Fibroblast of lung (primary cell): ENCODE measurements around the gene CCDC50. TPM values are rescaled to one million over a fixed set of nuclear protein-coding genes. Genes with fewer than 3 reads are reported as not detected.

Experiments used
- DNase-seq, 2 donors: peaks; one replicate each; pipeline versions ENCODE4 v3.0.0 to v3.0.0-alpha.2; 2010; ENCODE audit warnings: low read depth in 2 of 2
- H2AFZ ChIP-seq: 2 replicates; pipeline ENCODE4 v1.5.1; 2012; ENCODE audit warnings: low read length, control low read depth, inconsistent platforms
- H3K27ac ChIP-seq: 2 replicates; pipeline ENCODE4 v1.5.1; 2011; ENCODE audit warnings: low read length, control low read depth; ENCODE audit not compliant: insufficient read depth
- H3K27me3 ChIP-seq: 2 replicates; pipeline ENCODE4 v1.5.1; 2011; ENCODE audit warnings: mild to moderate bottlenecking, low read length; ENCODE audit not compliant: control insufficient read depth, insufficient read depth
- H3K36me3 ChIP-seq: 2 replicates; pipeline ENCODE4 v1.5.1; 2011; ENCODE audit warnings: low read length; ENCODE audit not compliant: control insufficient read depth, insufficient read depth
- H3K4me1 ChIP-seq: 2 replicates; pipeline ENCODE4 v1.5.1; 2011; ENCODE audit warnings: low read length; ENCODE audit not compliant: control insufficient read depth, insufficient read depth; ENCODE audit errors: extremely low read depth
- H3K4me2 ChIP-seq: 2 replicates; pipeline ENCODE4 v1.5.1; 2011; ENCODE audit warnings: low read length, control low read depth; ENCODE audit not compliant: insufficient read depth; ENCODE audit errors: extremely low read depth
- H3K4me3 ChIP-seq, 4 experiments: fragments of 200-600 bp in 1 of 4; sonication (generic) in 1 of 4; replicated peaks in 1 of 4; 2 replicates each; pipeline ENCODE4 v1.5.1; 2011 to 2016; ENCODE audit warnings: low read length in 4 of 4, low read depth in 3 of 4, mild to moderate bottlenecking in 3 of 4, control low read depth in 2 of 4, inconsistent platforms in 1 of 4, mixed read lengths in 1 of 4; ENCODE audit not compliant: insufficient read depth in 1 of 4; ENCODE audit errors: control extremely low read depth in 1 of 4
- H3K79me2 ChIP-seq: 2 replicates; pipeline ENCODE4 v1.5.1; 2012; ENCODE audit warnings: mild to moderate bottlenecking, low read length, inconsistent platforms; ENCODE audit not compliant: control insufficient read depth, insufficient read depth
- H3K9ac ChIP-seq: 2 replicates; pipeline ENCODE4 v1.5.1; 2011; ENCODE audit warnings: mild to moderate bottlenecking, low read length, control low read depth; ENCODE audit not compliant: insufficient read depth
- H3K9me3 ChIP-seq: 2 replicates; pipeline ENCODE4 v1.5.1; 2012; ENCODE audit warnings: low read depth, low read length; ENCODE audit not compliant: control insufficient read depth, insufficient read depth
- H4K20me1 ChIP-seq: 2 replicates; pipeline ENCODE4 v1.5.1; 2011; ENCODE audit warnings: low read length; ENCODE audit not compliant: control insufficient read depth, insufficient read depth; ENCODE audit errors: extremely low read depth
- CTCF ChIP-seq, 2 donors: IDR thresholded peaks in 1 of 2; conservative IDR thresholded peaks in 1 of 2; 1 replicate in 1 of 2; 2 replicates in 1 of 2; pipeline ENCODE4 v1.5.1; 2011 to 2012; ENCODE audit warnings: low read length in 2 of 2, control low read depth in 1 of 2, inconsistent platforms in 1 of 2, low read depth in 1 of 2, mild to moderate bottlenecking in 1 of 2
- EZH2 ChIP-seq: IDR thresholded peaks from 2 replicates; pipeline ENCODE4 v1.5.1; 2012; ENCODE audit warnings: low read length, control low read depth, mild to moderate bottlenecking; ENCODE audit errors: missing control alignments
- polyA plus RNA-seq, 2 donors: library from polyadenylated mRNA; depleted of rRNA in 1 of 2; stranded (reverse) in 1 of 2; unstranded in 1 of 2; fragments of >200 nt; gene quantifications; 2 replicates each; pipeline ENCODE4 v1.2.1, GENCODE V29; 2011 to 2012; ENCODE audit warnings: missing spikeins in 1 of 2
- total RNA-seq: library from RNA; depleted of rRNA; stranded (reverse); fragments of >200 nt; gene quantifications from 2 replicates; pipeline ENCODE4 v1.2.1, GENCODE V29; 2014

Gene CCDC50
- total and polyA plus RNA-seq, 2 donors (not counting 1 experiment from before 2014, with no cell fraction given), result 109 to 114 TPM

DNA sequence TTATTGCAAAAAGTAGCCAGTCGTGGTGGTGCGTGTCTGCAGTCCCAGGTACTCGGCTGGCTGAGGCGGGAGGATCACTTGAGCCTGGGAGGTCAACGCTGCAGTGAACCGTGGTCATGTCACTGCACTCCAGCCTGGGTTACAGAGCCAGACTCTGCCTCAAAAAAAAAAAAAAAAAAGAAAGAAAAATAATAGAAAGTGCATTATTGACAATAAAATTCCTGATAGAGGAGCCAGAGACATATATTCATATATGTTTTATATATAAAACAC lies 88.2 kb downstream of the CCDC50 start:
- peaks cover 3% of the 10 kb centered on the region for H3K4me1 ChIP-seq
- H2AFZ ChIP-seq, result no peak overlapping the region
- H3K79me2 ChIP-seq, result no peaks in the 10 kb centered on the region
- H3K4me3 ChIP-seq, result no peak overlapping the region
- no peak overlapping the region for H3K4me2 ChIP-seq
- no peaks in the 10 kb centered on the region for H4K20me1 ChIP-seq
- H3K27ac ChIP-seq, result no peak overlapping the region
- no peaks in the 10 kb centered on the region for H3K36me3 ChIP-seq
- no peaks in the 10 kb centered on the region for H3K27me3 ChIP-seq
- TF ChIP-seq EZH2, result no peak
- TF ChIP-seq CTCF (conservative IDR thresholded peaks at IDR 0.05 in 1 of 2, IDR thresholded peaks at IDR 0.05 in 1 of 2; ENCODE audit: low read depth in 1 of 2, low read length in 2 of 2), result no peak
- H3K9me3 ChIP-seq, result no peaks in the 10 kb centered on the region
- H3K9ac ChIP-seq, result no peak overlapping the region
- no peak for DNase-seq

DNA sequence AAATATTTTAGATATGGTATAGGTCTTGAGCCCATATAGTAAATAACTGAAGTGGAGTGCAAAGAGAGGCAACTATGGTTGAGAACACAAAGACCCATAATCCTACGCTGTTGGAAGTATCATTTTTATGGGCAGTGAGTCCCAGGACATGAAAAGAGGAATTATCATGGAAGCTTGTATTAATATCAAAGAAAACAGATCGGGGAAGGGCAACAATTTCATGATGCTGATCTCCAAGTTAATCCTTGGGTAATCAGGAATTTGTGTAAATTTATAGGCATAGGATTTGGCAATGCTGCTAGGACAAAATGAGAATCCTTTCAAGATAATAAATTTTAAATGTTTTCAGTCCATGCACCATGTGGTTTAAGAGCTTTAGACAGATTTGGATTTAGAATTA lies 91.6 kb downstream of the CCDC50 start:
- Histone ChIP-seq H3K9me3 (no peaks in the 10 kb centered on the region), H3K27ac (no peak overlapping the region), H3K4me1 (no peaks in the 10 kb centered on the region), H3K27me3 (no peaks in the 10 kb centered on the region), H2AFZ (no peak overlapping the region), H3K4me3 (no peak overlapping the region), H3K36me3 (no peaks in the 10 kb centered on the region), H3K4me2 (no peak overlapping the region), H3K9ac (no peak overlapping the region), H4K20me1 (no peaks in the 10 kb centered on the region), H3K79me2 (no peaks in the 10 kb centered on the region)
- TF ChIP-seq CTCF (conservative IDR thresholded peaks at IDR 0.05 in 1 of 2, IDR thresholded peaks at IDR 0.05 in 1 of 2; ENCODE audit: low read depth in 1 of 2, low read length in 2 of 2) (no peak), EZH2 (no peak)
- no peak for DNase-seq

DNA sequence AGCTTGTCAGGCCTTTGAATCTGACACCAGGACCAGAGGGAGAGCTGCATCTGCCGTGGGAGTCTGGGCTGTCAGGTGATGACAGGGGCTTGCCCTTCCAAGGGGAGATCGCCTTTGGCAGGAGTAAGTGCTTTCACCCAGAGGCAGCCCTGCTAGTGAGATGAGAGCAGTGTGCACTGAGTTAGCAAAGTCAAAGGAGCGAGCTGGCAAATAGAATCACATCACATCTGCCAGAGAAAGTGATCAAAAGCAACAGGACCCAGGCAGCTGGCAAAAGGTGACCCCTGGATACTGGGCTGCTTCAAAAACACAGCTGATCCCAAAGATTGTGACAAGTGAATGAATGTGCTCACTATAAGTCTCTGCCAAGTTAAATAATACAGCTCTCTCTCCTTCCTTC lies 95.7 kb downstream of the CCDC50 start:
- H3K27ac ChIP-seq, result no peak overlapping the region
- no peaks in the 10 kb centered on the region for H3K27me3 ChIP-seq
- no peak overlapping the region for H3K4me3 ChIP-seq
- no peaks in the 10 kb centered on the region for H3K4me1 ChIP-seq
- no peaks in the 10 kb centered on the region for H3K36me3 ChIP-seq
- H2AFZ ChIP-seq, result no peak overlapping the region
- DNase-seq, result no peak
- TF ChIP-seq CTCF (conservative IDR thresholded peaks at IDR 0.05 in 1 of 2, IDR thresholded peaks at IDR 0.05 in 1 of 2; ENCODE audit: low read depth in 1 of 2, low read length in 2 of 2) (no peak), EZH2 (no peak)
- H4K20me1 ChIP-seq, result no peaks in the 10 kb centered on the region
- no peak overlapping the region for H3K9ac ChIP-seq
- H3K79me2 ChIP-seq, result no peaks in the 10 kb centered on the region
- H3K9me3 ChIP-seq, result no peaks in the 10 kb centered on the region
- no peak overlapping the region for H3K4me2 ChIP-seq
